Stimulated activated CD4-positive, alpha-beta T cell treated with anti-CD3 and anti-CD28 coated beads, TNF-alpha, amount 100 ng/mL, for 48 hours (primary cell): ENCODE data around the gene RAB5A.
A peak's percentile ranks its signal among the peaks of the same experiment; 100 is the strongest.
"Not testable (repeated sequence)": the region's sequence is repeated elsewhere in the genome, so short reads cannot be mapped to it uniquely, and the experiment has no call there.

Source experiments
- DNase-seq, 3 donors: peaks; one replicate each; pipeline ENCODE4 v3.0.0-alpha.2; 2020; ENCODE audit warnings: low read depth in 3 of 3

RAB5A gene

DNA sequence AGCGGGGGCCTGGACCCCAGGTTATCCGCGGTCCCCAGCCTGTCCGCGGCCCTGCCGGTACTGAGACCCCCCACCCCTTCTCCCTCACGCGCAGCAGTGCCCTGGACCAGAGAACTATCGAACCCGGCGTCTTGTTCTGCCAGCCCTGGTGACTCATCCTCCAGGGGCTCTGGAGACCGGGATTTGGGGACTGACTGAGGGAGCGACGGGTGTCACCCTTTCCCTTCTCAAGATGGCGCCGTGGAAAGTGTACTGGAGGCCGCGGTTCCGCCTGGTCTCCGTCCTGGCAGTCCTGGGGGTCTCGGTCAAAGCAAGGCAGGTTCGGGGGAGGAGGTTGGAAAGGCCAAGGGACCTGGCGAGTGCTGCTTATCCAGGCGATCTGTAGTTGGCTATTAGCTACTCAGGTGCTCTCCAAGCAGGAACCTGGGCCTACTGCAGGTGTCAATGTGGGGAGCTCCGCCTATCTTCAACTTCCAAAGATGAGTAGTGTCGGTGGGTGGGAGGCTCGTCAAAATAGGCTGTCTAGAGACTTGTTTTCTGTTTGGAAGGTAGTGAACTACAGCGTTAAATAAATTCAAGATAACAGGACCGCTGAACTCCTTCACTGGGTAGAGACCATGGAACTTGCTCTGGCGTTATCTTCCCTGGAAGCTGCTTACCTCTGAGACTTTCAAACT, 790 bp downstream of the RAB5A start:
- DNase-seq = peak; percentile 16 to 32 (median 29)

DNA sequence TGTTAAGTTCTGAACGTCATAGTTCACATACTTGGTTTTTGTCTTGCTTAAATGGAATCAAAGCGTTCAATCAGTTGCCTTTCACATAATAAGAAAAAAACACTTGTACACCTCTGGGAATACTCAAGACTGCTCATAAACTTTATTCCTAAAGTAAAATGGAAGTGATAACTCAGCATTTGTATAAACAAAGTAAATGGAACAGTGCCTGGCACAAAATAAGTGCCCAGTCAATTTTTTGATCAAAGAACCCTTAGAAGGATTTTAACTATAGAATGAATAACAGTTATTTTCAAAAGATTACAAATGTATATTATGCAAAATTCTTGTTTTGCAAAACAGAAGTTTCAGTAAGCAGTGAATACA, 1.3 kb downstream of the RAB5A start:
- no peak for DNase-seq

DNA sequence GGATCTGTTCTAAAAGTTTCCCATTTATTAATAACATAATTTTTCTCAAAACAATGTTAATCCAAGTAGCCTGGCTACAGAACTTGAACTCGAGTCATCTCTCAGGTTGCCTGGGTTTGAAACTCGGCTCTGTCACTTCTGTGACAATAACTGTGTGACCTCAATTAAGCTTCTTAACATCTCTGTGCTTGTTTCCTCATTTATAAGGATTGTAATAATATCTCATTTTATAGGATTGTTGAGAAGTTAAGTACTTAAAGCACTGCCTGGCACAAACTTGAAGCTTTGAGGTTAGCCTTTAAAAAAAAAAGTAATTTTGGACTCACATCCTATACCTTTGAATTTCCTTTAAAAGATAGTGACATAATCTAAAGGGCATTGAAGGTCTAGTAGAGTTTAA, 3.4 kb downstream of the RAB5A start:
- no peak for DNase-seq

DNA sequence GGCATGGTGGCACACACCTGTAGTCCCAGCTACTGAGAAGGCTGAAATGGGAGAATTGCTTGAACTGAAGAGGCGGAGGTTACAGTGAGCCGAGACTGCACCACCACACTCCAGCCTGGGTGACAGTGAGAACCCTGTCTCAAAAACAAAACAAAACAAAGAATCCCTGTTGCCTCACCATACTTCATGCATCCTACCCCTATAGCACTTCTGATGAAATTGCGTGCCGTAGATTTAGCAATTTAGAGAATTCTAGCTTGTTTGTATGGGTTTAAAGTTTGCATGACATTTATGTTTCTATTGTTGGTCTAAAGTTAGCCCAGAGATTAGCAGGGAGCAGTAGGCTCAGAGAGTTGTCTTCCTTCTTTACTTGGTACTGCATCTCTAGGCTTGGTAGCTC, 7.8 kb downstream of the RAB5A start:
- DNase-seq = no peak

DNA sequence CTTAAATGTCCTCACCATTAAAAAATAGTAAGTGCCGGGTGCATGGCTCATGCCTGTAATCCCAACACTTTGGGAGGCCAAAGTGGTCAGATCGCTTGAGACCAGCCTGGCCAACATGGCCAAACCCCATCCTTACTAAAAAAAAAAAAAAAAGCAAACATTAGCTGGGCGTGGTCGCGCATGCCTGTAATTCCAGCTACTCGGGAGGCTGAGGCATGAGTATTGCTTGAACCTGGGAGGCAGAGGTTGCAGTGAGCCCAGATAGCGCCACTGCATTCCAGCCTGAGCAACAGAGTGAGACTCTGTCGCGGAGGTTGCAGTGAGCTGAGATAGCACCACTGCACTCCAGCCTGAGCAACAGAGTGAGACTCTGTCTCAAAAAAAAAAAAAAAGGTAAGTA, 10.5 kb downstream of the RAB5A start:
- DNase-seq = not testable (repeated sequence)

DNA sequence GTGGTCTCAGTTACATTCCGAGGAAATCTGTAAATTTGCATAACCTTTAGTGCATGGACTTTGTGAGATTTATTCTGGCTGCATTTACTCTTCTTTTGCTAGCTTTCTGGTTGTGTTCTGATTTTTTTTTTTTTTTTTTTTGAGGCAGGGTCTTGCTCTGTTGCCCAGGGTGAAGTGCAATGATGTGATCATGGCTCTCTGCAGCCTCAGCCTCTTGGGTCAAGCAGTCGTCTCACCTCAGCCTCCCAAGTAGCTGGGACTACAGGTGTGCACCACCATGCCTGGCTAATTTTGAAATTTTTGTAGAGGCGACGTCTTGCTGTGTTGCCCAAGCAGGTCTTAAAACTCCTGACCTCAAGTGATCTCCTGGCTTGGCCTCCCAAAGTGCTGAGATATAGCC, 12.6 kb downstream of the RAB5A start:
- no peak for DNase-seq

DNA sequence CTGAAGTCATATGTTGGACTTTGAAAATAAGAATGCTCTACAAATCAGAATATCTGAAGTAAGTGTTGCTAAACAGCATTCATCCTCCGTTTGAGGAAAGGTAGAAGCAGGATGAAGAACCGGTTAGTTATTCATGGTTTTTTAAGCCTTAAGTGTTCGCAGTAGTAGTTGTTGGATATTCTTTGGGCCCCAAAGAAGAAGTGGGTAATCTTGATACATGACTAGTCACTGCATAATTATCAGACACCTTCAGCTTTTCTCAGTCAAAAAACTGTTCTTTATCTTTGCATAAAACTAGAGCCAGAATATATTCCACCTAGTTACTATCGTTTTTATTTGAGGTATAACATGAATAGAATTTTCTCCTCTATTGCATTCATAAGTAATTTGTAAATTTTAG, 13.8 kb downstream of the RAB5A start:
- DNase-seq = no peak

DNA sequence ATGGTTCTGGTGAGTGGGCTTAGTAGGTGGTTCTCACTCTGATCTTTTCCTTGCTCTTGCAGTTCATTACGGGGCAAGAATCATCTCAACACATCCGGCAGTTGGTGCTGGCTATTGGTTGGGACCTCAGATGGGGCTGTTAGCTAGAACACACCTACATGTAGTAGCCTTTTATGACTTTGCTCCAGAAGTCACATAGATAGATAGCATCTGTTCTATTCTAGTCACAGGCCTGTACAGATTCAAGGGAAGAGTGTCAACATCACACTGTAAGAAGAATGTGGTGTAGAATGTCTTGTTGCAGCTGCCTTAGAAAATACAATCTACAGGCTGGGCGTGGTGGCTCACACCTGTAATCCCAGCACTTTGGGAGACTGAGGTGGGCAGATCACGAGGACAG, 15.1 kb downstream of the RAB5A start:
- no peak for DNase-seq

DNA sequence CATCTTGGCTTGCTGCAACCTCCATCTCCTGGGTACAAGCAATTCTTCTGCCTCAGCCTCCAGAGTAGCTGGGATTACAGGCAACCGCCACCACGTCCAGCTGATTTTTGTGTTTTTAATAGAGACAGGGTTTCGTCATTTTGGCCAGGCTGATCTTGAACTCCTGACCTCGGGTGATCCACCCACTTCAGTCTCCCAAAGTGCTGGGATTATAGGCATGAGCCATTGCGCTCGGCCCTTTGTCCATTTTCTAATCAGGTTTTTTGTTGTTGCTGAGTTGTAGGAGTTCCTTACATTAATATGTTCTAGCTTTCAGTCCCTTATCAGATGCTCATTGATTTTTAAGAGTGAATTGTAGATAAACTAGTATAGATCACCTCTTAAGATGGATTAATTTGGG, 20.3 kb downstream of the RAB5A start:
- DNase-seq = no peak

DNA sequence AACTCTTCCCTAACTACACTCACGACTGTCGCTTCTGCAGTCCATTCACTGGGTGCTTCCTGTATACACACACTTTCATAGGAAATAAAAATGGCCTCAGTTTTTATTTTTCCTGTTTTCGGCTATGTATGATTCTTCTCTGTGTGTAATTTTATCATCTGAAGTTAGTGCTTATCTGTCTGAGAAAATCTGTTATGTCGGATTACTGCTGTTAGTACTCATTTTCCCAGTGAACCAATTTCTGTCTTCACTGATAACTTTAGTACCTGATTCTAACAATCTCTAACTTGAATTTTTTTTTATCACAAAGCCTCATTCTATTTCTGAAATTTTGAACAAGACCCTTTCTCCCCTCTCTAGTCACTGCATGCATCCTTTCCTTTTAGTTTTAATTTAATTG, 20.9 kb downstream of the RAB5A start:
- DNase-seq = no peak

DNA sequence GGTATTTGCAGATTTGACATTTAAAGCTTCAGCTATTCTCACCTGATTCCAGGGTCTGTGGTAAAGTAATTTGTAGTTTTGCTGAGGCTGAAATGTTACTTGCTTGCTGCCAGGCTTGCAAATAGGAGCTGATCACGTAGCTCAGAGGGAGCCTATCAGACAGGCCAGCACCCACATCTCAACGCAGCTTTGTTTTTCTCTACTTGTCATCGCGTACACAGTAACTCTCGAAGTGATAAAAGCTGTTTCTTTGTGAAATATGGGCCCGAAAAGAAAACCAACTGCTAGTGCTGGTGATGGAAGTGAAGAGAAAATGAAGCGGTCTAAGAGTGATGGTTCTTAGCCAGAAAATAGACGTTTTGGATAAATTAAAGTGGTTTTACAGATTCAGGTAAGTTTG, 23.4 kb downstream of the RAB5A start:
- no peak for DNase-seq

DNA sequence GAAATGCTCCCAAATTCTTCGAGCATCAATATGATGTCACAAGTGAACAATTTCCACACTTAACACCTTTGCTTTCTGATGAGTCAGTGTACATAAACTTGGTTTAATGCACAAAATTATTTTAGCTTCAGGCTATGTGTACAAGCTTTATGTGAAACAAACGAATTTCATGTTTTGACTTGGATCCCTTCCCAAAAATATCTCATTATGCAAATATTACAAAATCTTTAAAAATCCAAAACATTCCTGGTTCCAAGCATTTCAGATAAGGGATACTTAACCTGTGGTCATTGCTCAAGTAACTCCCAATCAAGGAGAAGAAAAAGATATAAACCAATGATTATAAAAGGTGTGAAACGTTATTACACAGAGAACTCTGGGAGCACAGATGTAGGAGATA, 25.2 kb downstream of the RAB5A start:
- no peak for DNase-seq

DNA sequence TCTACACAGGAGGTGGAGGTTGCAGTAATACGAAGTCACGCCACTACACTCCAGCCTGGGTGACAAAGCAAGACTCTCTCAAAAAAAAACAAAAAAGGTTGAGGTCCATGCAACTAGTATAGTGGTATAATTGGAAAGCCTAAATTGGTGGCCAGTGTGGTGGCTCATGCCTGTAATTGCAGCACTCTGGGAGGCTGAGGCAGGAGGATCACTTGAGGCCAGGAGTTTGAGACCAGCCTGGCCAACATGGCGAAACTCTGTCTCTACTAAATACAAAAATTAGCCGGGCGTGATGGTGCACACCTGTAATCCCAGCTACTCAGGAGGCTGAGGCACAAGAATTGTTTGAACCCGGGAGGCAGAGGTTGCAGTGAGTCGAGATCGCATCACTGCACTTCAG, 42.0 kb downstream of the RAB5A start:
- DNase-seq = not testable (repeated sequence)

DNA sequence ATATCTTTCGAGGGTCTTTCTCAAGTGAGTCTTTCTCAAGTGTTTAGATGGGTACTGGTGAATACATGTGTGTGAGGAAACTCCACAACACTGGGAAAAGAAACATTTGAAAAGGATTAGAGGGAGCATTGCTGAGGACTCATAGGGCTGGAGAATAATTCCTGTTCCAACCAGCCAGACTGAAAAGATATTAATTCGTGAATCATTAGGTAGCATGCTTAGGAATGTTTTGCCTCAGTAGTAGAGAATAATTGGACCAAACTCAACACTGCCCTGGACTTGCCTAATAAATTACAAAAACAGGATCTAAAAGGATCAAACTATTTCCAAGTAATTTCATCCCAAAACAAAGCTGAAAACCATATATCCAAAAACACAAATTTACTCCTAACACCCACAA, 47.9 kb downstream of the RAB5A start:
- no peak for DNase-seq

DNA sequence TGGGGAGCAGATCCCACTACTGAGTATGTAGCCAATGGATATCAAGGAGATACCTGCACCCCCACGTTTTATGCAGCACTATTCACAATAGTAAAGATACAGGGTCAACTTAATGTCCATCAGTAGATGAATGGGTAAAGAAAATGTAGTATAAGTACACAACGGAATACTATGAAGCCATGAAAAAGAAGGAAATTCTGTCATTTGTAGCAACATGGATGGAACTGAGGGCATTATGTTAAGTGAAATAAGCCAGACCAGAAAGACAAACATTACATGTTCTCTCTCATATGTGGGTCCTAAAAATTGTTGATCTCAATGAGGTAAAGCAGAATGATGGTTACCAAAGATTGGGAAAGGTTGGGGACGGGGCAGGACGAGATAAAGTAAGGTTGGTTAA, 50.6 kb downstream of the RAB5A start:
- no peak for DNase-seq

DNA sequence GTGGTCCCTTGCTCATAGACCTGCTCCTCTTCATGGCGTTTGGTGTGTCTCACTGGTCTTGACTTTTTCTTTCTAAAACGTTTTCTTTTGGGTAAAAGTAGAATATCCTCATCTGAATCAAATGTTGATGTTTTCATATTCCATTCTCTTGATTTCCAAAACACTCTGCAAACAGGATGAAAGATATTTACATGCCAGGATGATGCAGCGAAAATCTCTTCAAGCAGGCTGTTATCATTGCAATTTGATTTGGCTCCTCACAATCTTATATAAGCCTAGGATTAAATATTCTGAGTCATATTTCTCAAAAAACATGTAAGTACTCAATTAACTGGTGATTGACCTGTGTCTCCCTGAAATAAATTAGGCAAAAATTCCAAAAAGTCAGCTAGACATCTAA, 55.0 kb downstream of the RAB5A start:
- DNase-seq = no peak

DNA sequence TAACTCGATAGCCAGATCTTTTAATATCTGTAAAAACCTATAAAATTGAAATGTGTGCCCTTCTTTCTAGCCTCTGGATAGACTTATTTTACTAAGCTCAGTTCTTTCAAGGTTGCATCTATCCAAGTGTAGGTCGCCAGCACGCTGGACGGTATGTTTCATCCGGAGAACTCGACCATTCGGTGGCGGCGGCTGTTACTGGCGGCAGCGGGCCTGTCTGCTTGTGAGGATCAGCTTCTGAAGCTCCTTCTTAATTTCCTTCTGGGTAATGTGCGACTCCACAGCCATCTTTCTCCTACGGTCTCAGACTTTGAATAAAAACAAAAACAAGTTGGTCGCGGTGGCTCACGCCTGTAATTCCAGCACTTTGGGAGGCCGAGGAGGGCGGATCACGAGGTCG, 61.1 kb downstream of the RAB5A start:
- no peak for DNase-seq

DNA sequence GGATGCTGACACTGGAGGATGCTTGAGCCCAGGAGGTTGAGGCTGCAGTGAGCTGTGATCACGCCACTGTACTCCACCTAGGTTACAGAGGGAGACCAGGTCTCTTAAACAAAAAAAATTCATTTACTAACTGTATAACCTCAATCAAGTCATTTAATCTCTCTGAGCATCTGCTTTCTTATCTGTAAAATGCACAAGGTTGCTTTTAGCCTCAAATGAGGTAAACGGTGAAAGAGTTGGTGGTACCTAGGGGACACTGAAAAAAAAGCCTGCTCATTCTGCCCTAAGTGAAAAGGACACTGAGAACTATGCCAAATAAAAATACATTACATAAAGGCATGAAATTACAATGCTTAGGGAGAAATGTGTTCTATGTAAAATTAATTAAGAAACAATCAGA, 61.7 kb downstream of the RAB5A start:
- no peak for DNase-seq

DNA sequence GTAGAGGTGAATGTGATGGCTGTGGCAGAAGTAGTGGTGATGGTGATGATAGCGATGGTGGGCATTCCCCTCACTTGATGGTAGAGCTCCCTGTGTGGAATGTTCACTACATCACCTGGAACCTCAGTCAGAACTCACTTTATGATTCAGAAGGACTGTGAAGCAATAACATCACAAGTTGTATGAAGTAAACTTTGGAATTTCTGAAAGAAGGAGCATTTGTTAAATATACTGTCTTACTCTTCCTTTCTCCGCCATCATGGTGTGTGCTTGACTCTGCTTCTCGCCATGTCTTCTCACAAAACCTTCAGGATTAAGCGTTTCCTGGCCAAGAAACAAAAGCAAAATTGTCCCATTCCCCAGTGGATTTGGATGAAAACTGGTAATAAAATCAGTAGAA, 65.3 kb downstream of the RAB5A start, which contains the start of gene PP2D1:
Gene PP2D1, minus strand, starts transcription at position 101 of the 400 bp plus-strand sequence. CDS start 192 bp downstream, outside the sequence.
- DNase-seq = no peak

DNA sequence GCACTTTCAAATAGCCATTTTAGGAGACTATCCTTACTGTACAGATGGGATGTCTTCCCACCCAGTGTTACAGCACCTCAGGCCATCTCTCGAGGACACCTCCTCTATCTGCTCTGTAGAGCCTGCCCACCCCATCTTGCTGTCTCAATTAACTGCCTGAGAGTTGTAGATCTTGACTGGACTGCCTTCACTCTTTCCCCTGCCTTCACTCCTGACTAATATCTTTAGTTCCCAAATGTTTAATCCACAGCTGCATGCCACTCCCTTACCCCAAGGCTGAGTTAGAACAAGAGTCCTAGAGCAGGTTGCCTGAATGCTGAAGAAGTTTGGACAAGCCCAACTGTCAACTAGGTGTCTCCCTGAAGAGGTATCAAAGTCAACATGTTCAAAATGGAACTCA, 66.5 kb downstream of the RAB5A start:
- no peak for DNase-seq

DNA sequence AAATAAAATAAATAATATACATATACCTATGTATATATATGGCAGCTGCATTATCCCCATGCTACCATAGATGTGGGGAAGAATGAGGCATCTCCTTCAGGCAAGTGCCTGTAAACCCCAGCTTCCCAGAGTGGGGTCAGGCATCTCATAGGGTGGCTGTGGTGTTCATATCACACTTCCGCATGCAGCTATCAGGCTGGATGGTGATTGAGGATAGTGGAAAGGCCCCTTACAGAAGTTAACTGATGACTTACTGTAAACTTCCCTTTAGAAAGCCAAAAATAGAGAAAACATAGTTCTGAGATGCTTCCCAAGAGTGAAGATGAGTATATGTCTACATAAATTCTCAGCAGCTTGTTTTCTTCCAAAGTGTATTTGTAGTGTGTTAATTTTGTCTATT, 68.6 kb downstream of the RAB5A start:
- no peak for DNase-seq

DNA sequence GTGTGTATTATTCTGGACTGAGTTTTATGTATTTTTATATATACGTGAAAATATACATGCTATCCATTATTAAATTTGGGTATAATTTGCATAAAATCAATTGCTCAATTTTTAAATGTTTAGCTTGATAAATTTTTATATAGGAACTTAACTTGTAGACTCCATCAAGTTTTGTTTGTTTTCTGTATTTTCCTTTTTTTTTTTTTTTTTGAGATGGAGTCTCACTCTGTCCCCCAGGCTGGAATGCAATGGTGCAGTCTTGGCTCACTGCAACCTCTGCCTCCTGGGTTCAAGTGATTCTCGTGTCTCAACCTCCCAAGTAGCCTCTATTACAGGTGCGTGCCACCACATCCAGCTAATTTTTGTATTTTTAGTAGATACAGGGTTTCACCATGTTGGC, 69.2 kb downstream of the RAB5A start:
- DNase-seq = not testable (repeated sequence)

DNA sequence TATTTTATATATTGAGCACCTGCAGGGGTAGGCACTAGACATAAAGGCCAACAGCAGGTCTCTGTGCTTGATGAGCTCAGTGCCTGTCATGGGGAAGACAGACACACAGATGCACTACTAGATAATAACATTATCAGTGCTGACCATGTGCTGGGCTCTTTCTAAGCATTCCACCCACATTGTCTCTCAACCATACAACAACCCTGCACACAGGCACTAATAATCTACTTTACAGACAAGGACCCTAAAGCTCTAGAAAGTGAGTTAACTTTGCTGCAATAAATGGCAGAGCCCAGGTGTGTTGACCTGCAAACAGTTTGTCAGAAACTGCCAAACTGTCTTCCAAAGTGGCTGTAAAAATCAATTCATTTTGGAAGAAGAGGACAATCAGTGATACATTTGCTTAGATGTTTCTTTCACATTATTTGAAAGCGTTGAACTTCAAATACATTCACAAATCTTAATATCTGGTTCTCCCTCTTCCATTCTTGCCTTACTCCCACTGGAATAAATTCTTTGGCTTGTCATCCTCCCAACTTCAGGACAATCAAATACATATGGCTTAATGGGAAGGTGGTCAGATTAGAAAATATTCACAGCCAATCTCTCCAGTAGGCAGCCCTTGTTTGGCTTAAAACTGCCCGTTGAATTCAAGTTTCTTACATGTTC, 76.2 kb downstream of the RAB5A start:
- no peak for DNase-seq
